ENCODE measurements around the gene KCNQ1OT1.

KCNQ1OT1 gene

GRCh38 chr11:2590965-2591754, 108.6 kb downstream of the KCNQ1OT1 start:
- DNase-seq, result peak; percentile 12

- no peak for DNase-seq
These were observed 109.4 kb downstream of the KCNQ1OT1 start for GRCh38 chr11:2590131-2590964.

- DNase-seq, result no peak
These were observed 110.3 kb downstream of the KCNQ1OT1 start for GRCh38 chr11:2589538-2589934.

- peak; percentile 14 for DNase-seq
These were observed 110.8 kb downstream of the KCNQ1OT1 start for GRCh38 chr11:2588809-2589537.

DNA sequence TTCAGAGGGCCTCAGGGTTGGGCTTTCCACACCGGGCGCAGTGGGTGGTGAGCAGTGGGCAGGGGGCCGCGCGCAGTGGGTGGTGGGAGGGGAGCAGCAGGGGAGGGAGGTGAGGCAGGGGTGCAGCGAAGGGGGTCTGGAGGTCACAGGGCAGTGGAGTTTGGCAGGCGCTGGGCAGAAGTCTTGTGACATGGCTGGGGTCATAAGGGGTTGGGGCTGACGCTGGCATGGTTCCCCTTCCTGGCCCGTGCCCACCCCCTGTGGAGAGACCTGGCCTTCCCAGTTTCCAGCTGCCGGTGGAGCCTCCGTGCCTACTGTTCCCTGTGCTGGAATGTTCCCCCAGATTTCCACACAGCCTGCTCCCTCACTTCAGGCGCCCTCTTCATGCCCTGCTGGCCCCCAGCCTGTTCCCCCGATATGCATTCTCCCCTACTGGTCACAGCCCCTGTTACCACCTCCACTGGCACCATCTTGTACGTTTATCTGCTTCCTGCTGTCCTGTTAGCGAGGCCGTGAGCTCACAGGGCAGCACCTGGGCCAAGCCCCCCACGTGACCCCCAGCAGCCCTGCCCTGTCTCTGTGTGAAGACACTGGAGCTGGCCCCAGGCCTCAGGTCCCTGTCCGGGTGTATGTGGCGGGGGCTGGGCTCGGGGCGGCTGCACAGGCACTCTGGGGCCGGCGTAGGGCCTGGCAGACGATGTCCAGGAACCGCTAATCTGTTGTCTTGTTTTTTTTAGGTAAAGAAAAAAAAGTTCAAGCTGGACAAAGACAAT, 111.6 kb downstream of the KCNQ1OT1 start:
- peak; percentile 11 for DNase-seq

GRCh38 chr11:2587132-2587930, 112.5 kb downstream of the KCNQ1OT1 start:
- peak; percentile 9 for DNase-seq

GRCh38 chr11:2586793-2587131, 113.0 kb downstream of the KCNQ1OT1 start:
- peak; percentile 8 for DNase-seq

DNA sequence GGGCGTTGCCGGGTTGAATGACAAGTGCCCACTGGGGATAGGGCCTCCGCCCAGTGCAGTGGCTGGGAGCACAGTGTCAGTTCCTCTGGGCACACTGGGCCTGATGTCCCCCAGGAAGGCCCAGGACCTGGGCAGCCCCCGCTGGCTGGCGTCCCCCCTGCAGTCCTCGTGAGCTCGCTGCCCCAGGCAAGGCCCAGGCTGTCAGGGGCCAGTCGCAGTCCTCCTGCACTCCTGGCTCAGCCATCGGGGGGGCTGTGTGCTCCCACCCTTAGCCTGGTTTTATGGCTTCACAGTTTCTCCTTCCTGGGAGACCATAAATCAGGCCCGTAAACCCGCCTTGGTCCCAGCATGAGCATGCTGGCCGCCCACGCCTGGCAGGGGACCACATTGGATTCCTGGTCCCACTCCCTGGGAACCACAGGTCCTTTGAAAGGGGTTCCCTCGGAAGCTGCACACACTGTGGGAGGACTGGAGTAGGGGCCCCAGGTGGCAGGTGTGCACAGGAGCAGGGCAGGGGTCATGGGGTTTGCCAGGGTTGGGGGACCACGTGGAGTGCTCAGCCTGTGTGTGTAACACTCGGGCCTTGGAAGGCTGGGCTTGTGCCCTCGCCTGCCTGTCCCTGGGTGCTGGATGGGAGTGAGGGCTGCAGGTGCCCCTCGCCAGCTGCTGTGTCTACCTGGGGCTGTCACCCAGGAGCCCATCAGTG, 113.6 kb downstream of the KCNQ1OT1 start:
- peak; percentile 6 for DNase-seq

DNA sequence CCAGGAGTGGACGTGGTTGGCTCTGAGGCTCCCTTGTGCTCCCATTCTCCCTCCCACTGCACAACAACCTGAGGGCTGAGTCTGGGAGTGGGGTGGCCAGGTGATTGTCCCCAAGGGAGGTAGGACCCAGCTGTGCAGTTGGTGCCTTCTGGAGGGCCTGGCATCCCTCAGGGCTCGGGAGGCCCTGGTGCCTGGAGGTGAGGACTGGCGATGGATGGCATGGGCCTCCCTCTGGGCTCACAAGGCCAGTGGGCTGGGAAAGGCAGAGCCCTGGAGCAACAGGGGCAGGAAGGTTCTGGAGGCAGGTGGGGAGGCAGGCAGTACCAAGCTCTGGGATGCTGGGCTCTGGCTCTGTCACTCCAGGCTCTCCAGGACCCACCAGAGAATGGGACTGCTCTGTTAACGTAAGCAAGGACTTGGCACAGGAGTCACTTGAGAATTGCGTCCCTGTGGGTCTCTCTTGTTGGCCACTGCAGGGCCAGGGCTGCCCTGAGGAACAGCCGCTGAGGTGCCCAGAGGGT, 114.2 kb downstream of the KCNQ1OT1 start:
- peak; percentile 10 for DNase-seq

- peak; percentile 6 for DNase-seq
These were observed 114.8 kb downstream of the KCNQ1OT1 start for GRCh38 chr11:2584812-2585565.

GRCh38 chr11:2584434-2584811, 115.4 kb downstream of the KCNQ1OT1 start:
- no peak for DNase-seq

DNA sequence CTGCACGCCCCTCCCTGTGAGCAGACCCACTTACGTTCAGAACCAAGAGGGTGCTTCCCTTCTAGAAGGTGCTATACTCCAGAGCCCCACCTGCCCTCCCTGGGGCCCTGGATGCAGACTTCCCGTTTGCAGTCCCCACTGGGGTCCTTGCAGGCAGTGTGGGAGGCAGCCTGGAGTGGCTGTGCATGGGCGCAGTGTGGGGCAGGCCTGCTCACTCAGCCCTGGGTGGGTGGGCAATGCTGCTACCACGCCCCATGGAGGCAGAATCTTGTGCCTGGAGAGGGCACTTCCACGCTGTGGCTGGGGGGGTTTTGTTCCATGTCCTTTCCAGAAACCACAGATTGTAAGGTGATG, 116.2 kb downstream of the KCNQ1OT1 start:
- peak; percentile 14 for DNase-seq

GRCh38 chr11:2582946-2583604, 116.7 kb downstream of the KCNQ1OT1 start:
- peak; percentile 2 for DNase-seq

DNA sequence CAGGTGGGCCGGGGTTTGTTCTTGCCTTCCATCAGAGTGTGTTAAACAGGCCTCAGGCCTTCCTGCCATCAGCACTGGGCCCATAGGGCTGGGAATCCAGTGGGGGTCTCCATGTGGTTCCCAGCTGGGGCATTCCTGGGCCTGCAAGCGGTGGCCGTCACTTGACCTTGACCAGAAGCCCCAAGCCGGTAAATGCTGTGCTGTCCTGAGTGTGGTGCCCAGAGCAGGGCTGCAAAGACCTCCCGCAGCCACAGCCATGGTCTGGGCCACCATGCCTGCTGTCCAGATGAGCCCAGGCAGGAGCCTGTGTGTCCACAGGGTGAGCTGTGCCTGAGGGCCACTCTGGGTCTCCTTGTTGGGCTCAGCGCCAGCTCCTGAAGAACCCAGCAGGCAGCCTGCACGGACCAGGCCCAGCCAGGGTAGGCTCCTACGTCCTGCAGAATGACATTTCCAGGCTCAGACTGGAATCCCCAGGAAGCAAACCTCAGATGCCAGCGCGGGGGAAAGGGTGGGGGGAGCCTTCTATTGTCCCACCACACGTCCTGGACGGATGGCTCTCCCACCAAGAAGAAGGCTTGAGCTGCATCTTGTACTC, 117.3 kb downstream of the KCNQ1OT1 start:
- DNase-seq, result peak; percentile 6

DNA sequence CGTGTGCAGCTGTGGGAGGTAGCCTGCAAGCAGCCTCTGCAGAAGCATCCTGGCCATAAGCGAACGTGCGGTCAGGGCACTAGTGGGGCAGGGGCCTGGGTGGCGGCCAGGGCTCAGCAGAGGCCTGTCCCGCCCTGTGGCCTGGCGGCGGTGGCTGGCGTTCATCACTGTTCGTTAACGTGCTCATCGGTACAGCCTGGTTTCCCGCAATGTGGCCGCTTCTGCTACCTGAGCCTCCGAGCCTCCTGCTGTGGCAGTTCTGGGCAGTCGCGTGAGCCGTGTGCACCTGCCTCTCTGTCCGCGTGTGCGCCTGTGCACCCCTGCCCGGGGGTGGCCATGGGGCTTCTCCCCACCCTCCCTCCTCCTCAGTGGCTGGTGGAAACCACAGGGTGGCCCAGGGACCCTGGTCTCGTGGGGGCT, 117.9 kb downstream of the KCNQ1OT1 start:
- DNase-seq, result no peak

GRCh38 chr11:2581151-2581930, 118.5 kb downstream of the KCNQ1OT1 start:
- peak; percentile 18 for DNase-seq

DNA sequence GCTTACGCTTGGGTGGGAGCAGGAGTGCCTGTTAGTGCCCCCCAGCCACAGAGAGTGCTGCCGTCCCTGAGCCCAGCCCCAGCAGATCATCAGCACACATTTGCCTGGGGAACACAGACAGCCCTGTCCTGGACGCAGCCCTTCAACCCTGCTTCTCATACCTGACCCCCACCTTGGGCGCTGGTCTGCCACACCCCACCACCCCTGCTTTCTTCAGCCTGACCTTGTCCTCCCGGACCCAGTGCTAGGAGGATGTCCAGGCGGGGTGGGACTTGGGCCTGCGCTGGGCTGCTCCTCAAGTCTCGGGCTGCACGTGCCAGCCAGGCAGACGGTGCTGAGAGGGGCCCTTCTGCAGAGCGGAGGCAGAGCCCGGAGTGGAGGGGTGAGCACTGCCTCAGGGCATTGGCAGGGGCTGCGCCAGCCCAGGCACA, 119.2 kb downstream of the KCNQ1OT1 start:
- no peak for DNase-seq

- no peak for DNase-seq
These were observed 119.8 kb downstream of the KCNQ1OT1 start for GRCh38 chr11:2580061-2580421.
